SK-N-SH (cell line): ENCODE data around the gene PRR11. TPM values are rescaled to one million over a fixed set of nuclear protein-coding genes. Genes with fewer than 3 reads are reported as not detected.
A peak's percentile ranks its signal among the peaks of the same experiment; 100 is the strongest.

Experiments used
- CHD2 ChIP-seq: fragments of 150-350 bp; IDR thresholded peaks from 2 replicates; pipeline ENCODE4 v1.6.1; 2018; ENCODE audit warnings: low read length; ENCODE audit not compliant: partially characterized antibody
- ELF1 ChIP-seq: IDR thresholded peaks from 2 replicates; pipeline ENCODE4 v1.4.0; 2012
- FOSL2 ChIP-seq: IDR thresholded peaks from 2 replicates; pipeline ENCODE4 v1.4.0; 2012; ENCODE audit warnings: low read depth, mild to moderate bottlenecking, moderate library complexity, borderline replicate concordance
- FOXJ3 ChIP-seq: sonication (generic); formaldehyde crosslinking; IDR thresholded peaks from 2 replicates; pipeline ENCODE4 v1.5.1; 2020; ENCODE audit warnings: mild to moderate bottlenecking, missing genetic modification reagents
- GATA2 ChIP-seq: sonication (generic); formaldehyde crosslinking; IDR thresholded peaks from 2 replicates; pipeline ENCODE4 v1.5.0; 2020; ENCODE audit warnings: mild to moderate bottlenecking, missing genetic modification reagents
- MEF2A ChIP-seq: IDR thresholded peaks from 2 replicates; pipeline ENCODE4 v1.4.0; 2012; ENCODE audit warnings: low read depth, borderline replicate concordance
- NFIC ChIP-seq: IDR thresholded peaks from 2 replicates; pipeline ENCODE4 v1.4.0; 2012; ENCODE audit warnings: borderline replicate concordance
- RAD21 ChIP-seq: IDR thresholded peaks from 2 replicates; pipeline ENCODE4 v1.6.1; 2012; ENCODE audit warnings: mild to moderate bottlenecking, low read length
- RCOR1 ChIP-seq: fragments of 150-350 bp; IDR thresholded peaks from 2 replicates; pipeline ENCODE4 v1.6.1; 2017; ENCODE audit warnings: antibody characterized with exemption, low read length
- RFX5 ChIP-seq: IDR thresholded peaks from 2 replicates; pipeline ENCODE4 v1.6.1; 2012; ENCODE audit warnings: mild to moderate bottlenecking, improper control_type of control experiment, low read length
- SIN3A ChIP-seq: IDR thresholded peaks from 2 replicates; pipeline ENCODE4 v1.6.1; 2012; ENCODE audit warnings: low read depth, mild to moderate bottlenecking, low read length, moderate library complexity, borderline replicate concordance
- TCF12 ChIP-seq: IDR thresholded peaks from 2 replicates; pipeline ENCODE4 v1.4.0; 2012
- polyA plus RNA-seq, 3 experiments: library from polyadenylated mRNA; depleted of rRNA; stranded (reverse); fragments of >200 nt; gene quantifications; 2 replicates each; pipeline ENCODE4 v1.2.3, GENCODE V29; 2012
- TF ChIP-seq, protein P1 (sequence below): IDR thresholded peaks from 2 replicates; pipeline ENCODE4 v1.6.1; 2012; ENCODE audit warnings: mild to moderate bottlenecking, low read depth, low read length, moderate library complexity
- TF ChIP-seq, protein P2 (sequence below): fragments of 200-600 bp; sonication (generic); IDR thresholded peaks from 2 replicates; pipeline ENCODE4 v1.6.1; 2017; ENCODE audit warnings: antibody characterized with exemption, mild to moderate bottlenecking, moderate library complexity
- TF ChIP-seq, protein P3 (sequence below): IDR thresholded peaks from 2 replicates; pipeline ENCODE4 v1.4.0; 2012; ENCODE audit warnings: low read depth

The PRR11 gene
- polyA plus RNA-seq, 1 of the 3 experiments (the other 2 are of a cell fraction) = 25.8 TPM

DNA sequence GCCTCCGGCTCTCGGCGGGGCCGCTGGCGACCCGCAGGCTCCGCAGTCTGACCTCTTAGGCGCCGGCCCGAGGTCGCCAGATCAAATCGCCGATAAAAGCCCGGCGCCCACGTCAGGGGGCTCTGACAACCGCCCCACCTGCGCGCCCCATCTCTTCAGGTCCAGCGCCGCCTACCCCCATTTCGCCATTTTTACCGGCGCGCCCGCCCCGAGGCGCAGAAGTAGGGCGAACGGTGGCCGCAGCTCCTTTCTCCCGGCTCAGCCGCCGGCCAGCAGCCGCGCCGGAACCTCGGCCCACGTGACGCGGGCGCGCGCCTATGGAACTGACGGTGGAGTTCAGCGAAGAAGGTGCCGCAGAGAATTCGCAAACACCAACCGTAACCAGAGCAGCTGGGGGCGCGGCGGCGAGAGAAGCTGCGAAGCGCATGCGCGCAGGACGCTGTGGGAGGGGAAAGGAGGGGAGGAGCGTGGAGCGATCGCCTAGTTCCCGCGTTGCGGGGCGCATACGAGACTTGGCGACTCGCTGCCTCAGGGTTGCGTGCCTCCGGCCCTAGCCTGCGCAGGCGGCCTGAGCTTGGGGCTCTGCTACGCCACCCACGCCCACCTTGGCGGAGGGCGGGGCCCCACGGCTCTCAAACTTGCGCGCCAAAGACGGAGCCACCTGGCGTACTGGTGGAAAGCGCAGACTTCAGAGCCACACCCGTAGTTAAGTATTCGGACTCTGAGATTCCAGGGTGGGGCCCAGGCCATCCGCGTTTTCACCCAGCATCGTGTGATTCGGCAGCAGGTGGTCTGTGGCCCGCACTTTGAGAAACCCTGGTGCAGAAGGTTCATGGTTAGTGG is 48.9 kb upstream of the PRR11 start, which contains the start of gene TRIM37 (continued):
- TF ChIP-seq, protein P1, sequence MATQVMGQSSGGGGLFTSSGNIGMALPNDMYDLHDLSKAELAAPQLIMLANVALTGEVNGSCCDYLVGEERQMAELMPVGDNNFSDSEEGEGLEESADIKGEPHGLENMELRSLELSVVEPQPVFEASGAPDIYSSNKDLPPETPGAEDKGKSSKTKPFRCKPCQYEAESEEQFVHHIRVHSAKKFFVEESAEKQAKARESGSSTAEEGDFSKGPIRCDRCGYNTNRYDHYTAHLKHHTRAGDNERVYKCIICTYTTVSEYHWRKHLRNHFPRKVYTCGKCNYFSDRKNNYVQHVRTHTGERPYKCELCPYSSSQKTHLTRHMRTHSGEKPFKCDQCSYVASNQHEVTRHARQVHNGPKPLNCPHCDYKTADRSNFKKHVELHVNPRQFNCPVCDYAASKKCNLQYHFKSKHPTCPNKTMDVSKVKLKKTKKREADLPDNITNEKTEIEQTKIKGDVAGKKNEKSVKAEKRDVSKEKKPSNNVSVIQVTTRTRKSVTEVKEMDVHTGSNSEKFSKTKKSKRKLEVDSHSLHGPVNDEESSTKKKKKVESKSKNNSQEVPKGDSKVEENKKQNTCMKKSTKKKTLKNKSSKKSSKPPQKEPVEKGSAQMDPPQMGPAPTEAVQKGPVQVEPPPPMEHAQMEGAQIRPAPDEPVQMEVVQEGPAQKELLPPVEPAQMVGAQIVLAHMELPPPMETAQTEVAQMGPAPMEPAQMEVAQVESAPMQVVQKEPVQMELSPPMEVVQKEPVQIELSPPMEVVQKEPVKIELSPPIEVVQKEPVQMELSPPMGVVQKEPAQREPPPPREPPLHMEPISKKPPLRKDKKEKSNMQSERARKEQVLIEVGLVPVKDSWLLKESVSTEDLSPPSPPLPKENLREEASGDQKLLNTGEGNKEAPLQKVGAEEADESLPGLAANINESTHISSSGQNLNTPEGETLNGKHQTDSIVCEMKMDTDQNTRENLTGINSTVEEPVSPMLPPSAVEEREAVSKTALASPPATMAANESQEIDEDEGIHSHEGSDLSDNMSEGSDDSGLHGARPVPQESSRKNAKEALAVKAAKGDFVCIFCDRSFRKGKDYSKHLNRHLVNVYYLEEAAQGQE = no peak
- TF ChIP-seq SIN3A (peak; percentile 98), FOXJ3 (0 out of 2 replicates have a peak, but pooled peaks have one; percentile 27), TCF12 (no peak; the same call in none of the 2 replicates), RCOR1 (0 out of 2 replicates have a peak, but pooled peaks have one; percentile 2), ELF1 (no peak; the same call in 1 of the 2 replicates), RAD21 (0 out of 2 replicates have a peak, but pooled peaks have one; percentile 8), NFIC (no peak; the same call in 1 of the 2 replicates), CHD2 (peak; percentile 99), MEF2A (peak; percentile 27; the same call in 1 of the 2 replicates), FOSL2 (no peak), RFX5 (no peak), GATA2 (CRISPR knock-in tag) (no peak; the same call in none of the 2 replicates)
- TF ChIP-seq, protein P2, sequence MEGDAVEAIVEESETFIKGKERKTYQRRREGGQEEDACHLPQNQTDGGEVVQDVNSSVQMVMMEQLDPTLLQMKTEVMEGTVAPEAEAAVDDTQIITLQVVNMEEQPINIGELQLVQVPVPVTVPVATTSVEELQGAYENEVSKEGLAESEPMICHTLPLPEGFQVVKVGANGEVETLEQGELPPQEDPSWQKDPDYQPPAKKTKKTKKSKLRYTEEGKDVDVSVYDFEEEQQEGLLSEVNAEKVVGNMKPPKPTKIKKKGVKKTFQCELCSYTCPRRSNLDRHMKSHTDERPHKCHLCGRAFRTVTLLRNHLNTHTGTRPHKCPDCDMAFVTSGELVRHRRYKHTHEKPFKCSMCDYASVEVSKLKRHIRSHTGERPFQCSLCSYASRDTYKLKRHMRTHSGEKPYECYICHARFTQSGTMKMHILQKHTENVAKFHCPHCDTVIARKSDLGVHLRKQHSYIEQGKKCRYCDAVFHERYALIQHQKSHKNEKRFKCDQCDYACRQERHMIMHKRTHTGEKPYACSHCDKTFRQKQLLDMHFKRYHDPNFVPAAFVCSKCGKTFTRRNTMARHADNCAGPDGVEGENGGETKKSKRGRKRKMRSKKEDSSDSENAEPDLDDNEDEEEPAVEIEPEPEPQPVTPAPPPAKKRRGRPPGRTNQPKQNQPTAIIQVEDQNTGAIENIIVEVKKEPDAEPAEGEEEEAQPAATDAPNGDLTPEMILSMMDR = peak; percentile 12; the same call in 1 of the 2 replicates
- TF ChIP-seq, protein P3, sequence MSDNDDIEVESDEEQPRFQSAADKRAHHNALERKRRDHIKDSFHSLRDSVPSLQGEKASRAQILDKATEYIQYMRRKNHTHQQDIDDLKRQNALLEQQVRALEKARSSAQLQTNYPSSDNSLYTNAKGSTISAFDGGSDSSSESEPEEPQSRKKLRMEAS = peak; percentile 84
